HG03442 (cell line): Measurements from ENCODE around the gene QARS1.

ENCODE experiments used
- ATAC-seq: cut with Tn5 transposase; IDR thresholded peaks from one replicate; pipeline ENCODE4 v1.9.1; 2021; ENCODE audit warnings: mild to moderate bottlenecking, moderate library complexity; ENCODE audit not compliant: unreplicated experiment

QARS1 gene

DNA sequence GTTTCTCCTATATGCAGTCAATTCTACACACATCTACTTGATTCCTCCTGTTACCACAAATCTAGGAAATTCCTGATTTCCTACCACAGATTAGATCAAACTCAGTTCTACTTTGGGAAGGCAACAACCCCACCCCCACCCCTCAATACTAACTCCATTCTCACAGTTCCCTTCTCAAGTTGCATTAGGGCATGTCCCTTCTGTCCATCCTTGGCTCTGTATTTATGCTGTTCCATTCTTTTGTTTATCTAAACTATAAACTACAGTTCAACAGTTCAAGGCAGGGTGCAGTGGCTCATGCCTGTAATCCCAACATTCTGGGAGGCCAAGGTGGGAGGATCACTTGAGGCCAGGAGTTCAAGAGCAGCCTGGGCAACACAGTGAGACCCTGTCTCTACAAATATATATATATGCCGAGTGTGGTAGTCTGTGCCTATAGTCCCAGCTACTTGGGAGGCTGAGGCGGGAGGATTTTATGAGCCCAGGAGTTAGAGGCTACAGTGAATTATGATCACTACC, 50.2 kb downstream of the QARS1 start:
- no peak for ATAC-seq

DNA sequence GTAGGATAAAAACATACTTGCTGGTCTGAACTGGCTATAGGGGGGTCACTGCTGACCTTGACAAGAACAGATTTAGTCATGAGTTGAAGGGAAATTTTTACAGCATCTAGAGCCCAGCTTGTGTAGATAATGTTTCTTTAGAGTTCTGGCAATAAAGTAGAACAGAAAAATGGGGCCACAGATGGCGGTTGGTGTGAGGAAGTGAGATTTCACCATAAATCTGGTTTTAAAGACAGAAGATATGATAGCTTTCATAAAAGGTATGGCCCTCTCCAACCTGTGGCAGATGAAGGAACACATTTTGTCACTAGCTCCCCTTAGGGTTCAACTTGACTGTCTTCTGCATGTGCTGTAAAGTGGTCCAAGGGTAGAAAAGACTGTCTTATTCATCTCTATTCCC, 51.0 kb downstream of the QARS1 start:
- no peak for ATAC-seq
